HCT116 (cell line): Measurements from ENCODE around the gene TEFM. TPM values are rescaled to one million over a fixed set of nuclear protein-coding genes. Genes with fewer than 3 reads are reported as not detected.

Experiments
- ATAC-seq: fragments of 200-7000 bp; cut with Tn5 transposase; 2 replicates; pipeline ENCODE4 v1.9.1; 2020; ENCODE audit warnings: mild to moderate bottlenecking, moderate library complexity
- BruUV-seq: library from RNA; stranded (reverse); fragments of 400-500 nt; replicated peaks from 2 replicates; lab custom pipeline; 2021; lab: Mats Ljungman, UMichigan
- CTCF ChIA-PET: fragments of 300-600 bp; sonication (Branson Sonifier 250); formaldehyde crosslinking; loops from one replicate; lab custom pipeline; 2021; ENCODE audit warnings: antibody characterized with exemption; lab: Charles Lee
- POLR2A ChIA-PET: fragments of 300-600, 350-600 bp; sonication (Branson Sonifier 250); formaldehyde crosslinking; loops from one replicate; lab custom pipeline; 2021; ENCODE audit warnings: antibody characterized with exemption; lab: Charles Lee
- RAD21 ChIA-PET, 2 experiments: fragments of 300-600 bp; sonication (Branson Sonifier 250); formaldehyde crosslinking; loops; one replicate each; lab custom pipeline; 2023; ENCODE audit warnings: low total read pairs in 2 of 2; ENCODE audit not compliant: uncharacterized antibody in 2 of 2, unreplicated experiment in 2 of 2, low non-redundant PET in 1 of 2; lab: Charles Lee
- DNase-seq: peaks from one replicate; pipeline ENCODE4 v3.0.0-alpha.2; 2010; ENCODE audit warnings: low read depth, low spot score
- H2AFZ ChIP-seq: fragments of 200-600 bp; shearing (Covaris generic), sonication (generic); 2 replicates; pipeline ENCODE4 v1.6.1; 2017; ENCODE audit warnings: low read depth, mixed run types, mixed read lengths, antibody characterized with exemption, low read length; ENCODE audit not compliant: poor library complexity, severe bottlenecking
- H3K27ac ChIP-seq: 2 replicates; pipeline ENCODE4 v1.5.1; 2012; ENCODE audit warnings: low read depth, low read length
- H3K27me3 ChIP-seq: fragments of 200-600 bp; sonication (generic); 2 replicates; pipeline ENCODE4 v1.6.1; 2016; ENCODE audit warnings: mixed run types, low read length, mixed read lengths; ENCODE audit not compliant: insufficient read depth
- H3K36me3 ChIP-seq, 2 experiments: fragments of 200-500 bp in 1 of 2; fragments of 200-600 bp in 1 of 2; sonication (Bioruptor generic) in 1 of 2; sonication (generic) in 1 of 2; 2 replicates each; pipeline versions ENCODE4 v1.5.1 to v1.6.1; 2014 to 2016; ENCODE audit warnings: low read length in 2 of 2, inconsistent platforms in 1 of 2, mixed read lengths in 1 of 2, mixed run types in 1 of 2; ENCODE audit not compliant: insufficient read depth in 2 of 2, control insufficient read depth in 1 of 2
- H3K4me1 ChIP-seq, 2 experiments: fragments of 200-600 bp in 1 of 2; sonication (generic) in 1 of 2; 2 replicates each; pipeline versions ENCODE4 v1.5.1 to v1.6.1; 2012 to 2017; ENCODE audit warnings: low read length in 2 of 2, inconsistent platforms in 1 of 2, mild to moderate bottlenecking in 1 of 2, mixed read lengths in 1 of 2, mixed run types in 1 of 2, moderate library complexity in 1 of 2; ENCODE audit not compliant: insufficient read depth in 2 of 2, control insufficient read depth in 1 of 2
- H3K4me2 ChIP-seq: fragments of 200-600 bp; sonication (generic); 2 replicates; pipeline ENCODE4 v1.6.1; 2017; ENCODE audit warnings: mixed run types, low read length, mixed read lengths
- H3K4me3 ChIP-seq, 2 experiments: fragments of 200-600 bp in 1 of 2; sonication (generic) in 1 of 2; replicated peaks in 1 of 2; 2 replicates each; pipeline ENCODE4 v1.5.1; 2011 to 2016; ENCODE audit warnings: low read length in 2 of 2, control low read depth in 1 of 2, low read depth in 1 of 2, mild to moderate bottlenecking in 1 of 2, mixed read lengths in 1 of 2, mixed run types in 1 of 2
- H3K79me2 ChIP-seq: fragments of 200-600 bp; sonication (generic); 2 replicates; pipeline ENCODE4 v1.6.1; 2017; ENCODE audit warnings: mild to moderate bottlenecking, mixed run types, low read length, moderate library complexity, mixed read lengths; ENCODE audit not compliant: insufficient read depth
- H3K9ac ChIP-seq: fragments of 200-600 bp; sonication (generic); 2 replicates; pipeline ENCODE4 v1.6.1; 2016; ENCODE audit warnings: low read length, mixed read lengths
- H3K9me2 ChIP-seq: fragments of 200-600 bp; sonication (generic), shearing (Covaris generic); 2 replicates; pipeline ENCODE4 v1.6.1; 2017; ENCODE audit warnings: mixed run types, mild to moderate bottlenecking, moderate library complexity; ENCODE audit not compliant: insufficient read depth
- H3K9me3 ChIP-seq, 2 experiments: fragments of 200-500 bp in 1 of 2; fragments of 200-600 bp in 1 of 2; sonication (Bioruptor generic) in 1 of 2; sonication (generic) in 1 of 2; 2 replicates each; pipeline ENCODE4 v1.6.1; 2014 to 2017; ENCODE audit warnings: low read length in 2 of 2, mixed read lengths in 2 of 2, inconsistent platforms in 1 of 2, low read depth in 1 of 2, mild to moderate bottlenecking in 1 of 2, mixed run types in 1 of 2, moderate library complexity in 1 of 2; ENCODE audit not compliant: control insufficient read depth in 1 of 2, insufficient read depth in 1 of 2
- H4K20me1 ChIP-seq: fragments of 200-600 bp; sonication (generic), shearing (Covaris generic); 2 replicates; pipeline ENCODE4 v1.6.1; 2017; ENCODE audit warnings: mixed run types, mild to moderate bottlenecking, moderate library complexity; ENCODE audit not compliant: insufficient read depth
- CBX3 ChIP-seq: IDR thresholded peaks from 2 replicates; pipeline ENCODE4 v1.6.1; 2012; ENCODE audit warnings: low read depth
- EGR1 ChIP-seq: IDR thresholded peaks from 2 replicates; pipeline ENCODE4 v1.6.1; 2012; ENCODE audit warnings: low read depth
- ELF1 ChIP-seq: IDR thresholded peaks from 2 replicates; pipeline ENCODE4 v1.6.1; 2012; ENCODE audit warnings: low read depth, borderline replicate concordance
- EZH2phosphoT487 ChIP-seq: fragments of 200-600 bp; IDR thresholded peaks from 2 replicates; pipeline ENCODE4 v1.6.1; 2018; ENCODE audit warnings: antibody characterized with exemption, borderline replicate concordance
- FOSL1 ChIP-seq: IDR thresholded peaks from 2 replicates; pipeline ENCODE4 v1.6.1; 2012; ENCODE audit warnings: low read depth
- POLR2AphosphoS5 ChIP-seq: IDR thresholded peaks from 2 replicates; pipeline ENCODE4 v1.6.1; 2011; ENCODE audit warnings: mild to moderate bottlenecking, low read depth, low read length, moderate library complexity
- RAD21 ChIP-seq: IDR thresholded peaks from 2 replicates; pipeline ENCODE4 v1.6.1; 2012; ENCODE audit warnings: low read depth, mild to moderate bottlenecking
- SIN3A ChIP-seq: IDR thresholded peaks from 2 replicates; pipeline ENCODE4 v1.6.1; 2012; ENCODE audit warnings: low read depth
- TCF7L2 ChIP-seq: IDR thresholded peaks from 2 replicates; pipeline ENCODE4 v1.7.0; 2011; ENCODE audit warnings: borderline replicate concordance, inconsistent platforms; ENCODE audit not compliant: insufficient read depth, insufficient read length; ENCODE audit errors: extremely low read depth
- ZFX ChIP-seq: fragments of 450-650 bp; IDR thresholded peaks from 2 replicates; pipeline ENCODE4 v1.6.1; 2017
- ZNF274 ChIP-seq: fragments of 200-500 bp; sonication (Bioruptor generic); IDR thresholded peaks from 2 replicates; pipeline ENCODE4 v1.6.1; 2014; ENCODE audit warnings: mild to moderate bottlenecking, low read depth, low read length, inconsistent platforms
- intact Hi-C: fragments of 100-400 bp; cut with micrococcal nuclease; formaldehyde crosslinking; loops from 2 replicates; pipeline ENCODE4 v1.10.0; 2022
- total RNA-seq: library from RNA; stranded (reverse); gene quantifications from one replicate; pipeline ENCODE4 v1.2.1, GENCODE V29; 2021; ENCODE audit not compliant: unreplicated experiment
- TF ChIP-seq, protein P1 (sequence below): IDR thresholded peaks from 2 replicates; pipeline ENCODE4 v1.6.1; 2012
- TF ChIP-seq, protein P2 (sequence below), 3 experiments: fragments of 200-600 bp in 1 of 3; sonication (generic) in 1 of 3; IDR thresholded peaks in 2 of 3; conservative IDR thresholded peaks in 1 of 3; 2 replicates each; pipeline ENCODE4 v1.5.1; 2012 to 2017; ENCODE audit warnings: low read depth in 2 of 3, low read length in 2 of 3, antibody characterized with exemption in 1 of 3, borderline replicate concordance in 1 of 3, control low read depth in 1 of 3, mild to moderate bottlenecking in 1 of 3, mixed read lengths in 1 of 3, mixed run types in 1 of 3, moderate library complexity in 1 of 3; ENCODE audit not compliant: insufficient read depth in 1 of 3
- TF ChIP-seq, protein P3 (sequence below): IDR thresholded peaks from 2 replicates; pipeline ENCODE4 v1.6.1; 2012
- TF ChIP-seq, protein P4 (sequence below): IDR thresholded peaks from 2 replicates; pipeline ENCODE4 v1.6.1; 2011; ENCODE audit warnings: mild to moderate bottlenecking, low read length, moderate library complexity; ENCODE audit not compliant: insufficient replicate concordance; ENCODE audit errors: extremely low read depth

Gene TEFM
- total RNA-seq, 1 experiment from 2014 or later, result 13.1 TPM

DNA sequence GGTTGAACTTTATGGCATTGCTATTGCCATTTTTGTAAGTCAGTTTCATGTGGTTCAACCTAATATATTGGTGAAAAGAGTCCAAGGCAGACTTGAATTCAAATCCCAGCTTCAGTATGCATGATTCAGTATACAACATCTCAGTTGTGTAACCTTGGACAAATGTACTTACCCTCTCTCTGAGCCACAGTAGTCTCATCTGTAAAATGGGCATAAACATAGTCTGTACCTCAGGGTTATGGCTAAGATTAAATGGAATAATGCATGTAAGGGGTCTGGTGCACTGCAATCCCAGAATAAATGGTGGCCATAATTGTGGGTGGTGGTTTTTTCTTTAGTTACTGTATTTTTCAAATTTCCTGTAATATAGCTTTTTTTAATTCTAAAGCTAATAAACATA lies 11.0 kb upstream of the TEFM start:
- TF ChIP-seq CBX3 (no peak), EZH2phosphoT487 (no peak), ELF1 (no peak), FOSL1 (no peak), SIN3A (no peak), EGR1 (no peak), TCF7L2 (no peak), ZFX (no peak), RAD21 (no peak), ZNF274 (no peak), POLR2AphosphoS5 (no peak)
- TF ChIP-seq, protein P1, sequence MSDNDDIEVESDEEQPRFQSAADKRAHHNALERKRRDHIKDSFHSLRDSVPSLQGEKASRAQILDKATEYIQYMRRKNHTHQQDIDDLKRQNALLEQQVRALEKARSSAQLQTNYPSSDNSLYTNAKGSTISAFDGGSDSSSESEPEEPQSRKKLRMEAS, result no peak
- TF ChIP-seq, protein P2, sequence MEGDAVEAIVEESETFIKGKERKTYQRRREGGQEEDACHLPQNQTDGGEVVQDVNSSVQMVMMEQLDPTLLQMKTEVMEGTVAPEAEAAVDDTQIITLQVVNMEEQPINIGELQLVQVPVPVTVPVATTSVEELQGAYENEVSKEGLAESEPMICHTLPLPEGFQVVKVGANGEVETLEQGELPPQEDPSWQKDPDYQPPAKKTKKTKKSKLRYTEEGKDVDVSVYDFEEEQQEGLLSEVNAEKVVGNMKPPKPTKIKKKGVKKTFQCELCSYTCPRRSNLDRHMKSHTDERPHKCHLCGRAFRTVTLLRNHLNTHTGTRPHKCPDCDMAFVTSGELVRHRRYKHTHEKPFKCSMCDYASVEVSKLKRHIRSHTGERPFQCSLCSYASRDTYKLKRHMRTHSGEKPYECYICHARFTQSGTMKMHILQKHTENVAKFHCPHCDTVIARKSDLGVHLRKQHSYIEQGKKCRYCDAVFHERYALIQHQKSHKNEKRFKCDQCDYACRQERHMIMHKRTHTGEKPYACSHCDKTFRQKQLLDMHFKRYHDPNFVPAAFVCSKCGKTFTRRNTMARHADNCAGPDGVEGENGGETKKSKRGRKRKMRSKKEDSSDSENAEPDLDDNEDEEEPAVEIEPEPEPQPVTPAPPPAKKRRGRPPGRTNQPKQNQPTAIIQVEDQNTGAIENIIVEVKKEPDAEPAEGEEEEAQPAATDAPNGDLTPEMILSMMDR (IDR thresholded peaks at IDR 0.05 in 2 of 3, conservative IDR thresholded peaks at IDR 0.05 in 1 of 3; ENCODE audit: borderline replicate concordance in 1 of 3, insufficient read depth in 1 of 3, low read depth in 2 of 3, low read length in 2 of 3), result no peak
- TF ChIP-seq, protein P3, sequence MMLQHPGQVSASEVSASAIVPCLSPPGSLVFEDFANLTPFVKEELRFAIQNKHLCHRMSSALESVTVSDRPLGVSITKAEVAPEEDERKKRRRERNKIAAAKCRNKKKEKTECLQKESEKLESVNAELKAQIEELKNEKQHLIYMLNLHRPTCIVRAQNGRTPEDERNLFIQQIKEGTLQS, result no peak
- TF ChIP-seq, protein P4, sequence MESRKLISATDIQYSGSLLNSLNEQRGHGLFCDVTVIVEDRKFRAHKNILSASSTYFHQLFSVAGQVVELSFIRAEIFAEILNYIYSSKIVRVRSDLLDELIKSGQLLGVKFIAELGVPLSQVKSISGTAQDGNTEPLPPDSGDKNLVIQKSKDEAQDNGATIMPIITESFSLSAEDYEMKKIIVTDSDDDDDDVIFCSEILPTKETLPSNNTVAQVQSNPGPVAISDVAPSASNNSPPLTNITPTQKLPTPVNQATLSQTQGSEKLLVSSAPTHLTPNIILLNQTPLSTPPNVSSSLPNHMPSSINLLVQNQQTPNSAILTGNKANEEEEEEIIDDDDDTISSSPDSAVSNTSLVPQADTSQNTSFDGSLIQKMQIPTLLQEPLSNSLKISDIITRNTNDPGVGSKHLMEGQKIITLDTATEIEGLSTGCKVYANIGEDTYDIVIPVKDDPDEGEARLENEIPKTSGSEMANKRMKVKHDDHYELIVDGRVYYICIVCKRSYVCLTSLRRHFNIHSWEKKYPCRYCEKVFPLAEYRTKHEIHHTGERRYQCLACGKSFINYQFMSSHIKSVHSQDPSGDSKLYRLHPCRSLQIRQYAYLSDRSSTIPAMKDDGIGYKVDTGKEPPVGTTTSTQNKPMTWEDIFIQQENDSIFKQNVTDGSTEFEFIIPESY, result no peak
- TF ChIP-seq, all 23 proteins: peak for 0
- Histone ChIP-seq H3K27me3 (no peaks in the 10 kb centered on the region), H3K36me3 (no peaks in the 10 kb centered on the region), H3K4me1 (peaks cover 5 to 18% of the 10 kb centered on the region in 2 experiments; a peak in 3 of 4 replicates), H3K9me3 (no peaks in the 10 kb centered on the region), H4K20me1 (no peaks in the 10 kb centered on the region), H3K79me2 (no peaks in the 10 kb centered on the region), H3K4me2 (no peak overlapping the region), H3K27ac (no peak overlapping the region), H3K9ac (no peak overlapping the region), H3K9me2 (no peaks in the 10 kb centered on the region), H2AFZ (no peak overlapping the region), H3K4me3 (no peak overlapping the region)
- RAD21 ChIA-PET, result interaction anchor here (0.6 to 0.7 kb wide), 2 partner anchors 7 to 127 kb away, joined by 3 read pairs; no protein-coding TSS in a partner anchor
- POLR2A ChIA-PET, result no interaction called here
- intact Hi-C loops, result no loop called here
- no peak for ATAC-seq
- no peak for DNase-seq
- BruUV-seq, result no TSS peak
- CTCF ChIA-PET, result no interaction called here
